Brain pericyte (primary cell): ENCODE results near the gene BRF1.
"Not testable (repeated sequence)": the region's sequence is repeated elsewhere in the genome, so short reads cannot be mapped to it uniquely, and the experiment has no call there.

ENCODE experiments used
- DNase-seq: peaks from one replicate; pipeline ENCODE4 v3.0.0-alpha.2; 2012; ENCODE audit warnings: low read depth, low spot score

BRF1 gene

GRCh38 chr14:105315941-105316576, 15.3 kb upstream of the BRF1 start:
- DNase-seq, result no peak

GRCh38 chr14:105315211-105315721, 14.5 kb upstream of the BRF1 start:
- no peak for DNase-seq

GRCh38 chr14:105314287-105315200, 13.7 kb upstream of the BRF1 start, which contains the start of gene PACS2:
Gene PACS2, plus strand, starts transcription at chr14:105314748. Its CDS starts 171 bp downstream, at chr14:105314919.
- DNase-seq, result no peak

- no peak for DNase-seq
Observed at GRCh38 chr14:105313381-105314286, 12.8 kb upstream of the BRF1 start.

- DNase-seq, result no peak
Observed at GRCh38 chr14:105312973-105313372, 12.2 kb upstream of the BRF1 start.

- no peak for DNase-seq
Observed at GRCh38 chr14:105311838-105312237, 11.0 kb upstream of the BRF1 start.

- DNase-seq, result no peak
Observed at GRCh38 chr14:105309371-105309770, 8.6 kb upstream of the BRF1 start.

- no peak for DNase-seq
Observed at GRCh38 chr14:105307052-105307727, 6.4 kb upstream of the BRF1 start.

GRCh38 chr14:105305791-105306190, 5.0 kb upstream of the BRF1 start:
- DNase-seq, result no peak

GRCh38 chr14:105305345-105305744, 4.5 kb upstream of the BRF1 start:
- no peak for DNase-seq

GRCh38 chr14:105304565-105304964, 3.8 kb upstream of the BRF1 start:
- no peak for DNase-seq

- no peak for DNase-seq
Observed at GRCh38 chr14:105303949-105304348, 3.1 kb upstream of the BRF1 start.

GRCh38 chr14:105301915-105302249, 1.1 kb upstream of the BRF1 start:
- DNase-seq, result not testable (repeated sequence)

- peak; percentile 69 for DNase-seq
Observed at GRCh38 chr14:105301103-105301914, 508 bp upstream of the BRF1 start.

GRCh38 chr14:105299654-105300541, 903 bp downstream of the BRF1 start:
- DNase-seq, result no peak

- not testable (repeated sequence) for DNase-seq
Observed at GRCh38 chr14:105297311-105297710, 3.5 kb downstream of the BRF1 start.

GRCh38 chr14:105294142-105294597, 6.6 kb downstream of the BRF1 start:
- no peak for DNase-seq

GRCh38 chr14:105292826-105293711, 7.7 kb downstream of the BRF1 start:
- no peak for DNase-seq
